ENCODE measurements around the gene AFF3. TPM values are rescaled to one million over a fixed set of nuclear protein-coding genes. Genes with fewer than 3 reads are reported as not detected.

AFF3 gene
- total and polyA plus RNA-seq, 3 donors from 2014 or later, result 18.0 to 34.4 (median 27.1) TPM

DNA sequence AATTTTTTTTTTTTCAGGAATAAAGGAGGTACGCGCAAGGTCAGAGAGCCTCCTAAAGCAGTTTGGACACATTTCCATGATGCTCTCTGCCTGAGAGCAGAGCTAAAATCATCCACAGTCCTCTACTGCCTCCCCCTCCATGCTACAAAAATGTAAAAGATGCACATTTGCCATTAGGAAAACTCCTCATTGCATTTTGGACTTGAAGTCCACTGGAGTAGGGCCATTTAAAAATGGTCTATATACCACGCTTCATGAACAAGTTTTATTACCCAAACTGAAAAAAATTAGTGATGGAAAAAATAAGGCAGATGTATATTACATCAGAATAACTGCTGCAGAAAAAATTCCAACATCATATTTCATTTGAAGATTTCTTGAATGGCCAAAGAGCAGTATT is 256.0 kb downstream of the AFF3 start:
- H3K4me3 ChIP-seq, result no peak overlapping the region
- H3K9me3 ChIP-seq, result no peaks in the 10 kb centered on the region
- TF ChIP-seq CTCF (IDR thresholded peaks at IDR 0.05), result no peak
- TF ChIP-seq POLR2A (IDR thresholded peaks at IDR 0.05), result no peak
- peaks cover 4% of the 10 kb centered on the region for H3K4me1 ChIP-seq
- 96 to 98% methylated on average over 3 of the region's 3 CpGs for WGBS, 2 donors
- H3K27ac ChIP-seq, result no peak overlapping the region
- no peaks in the 10 kb centered on the region for H3K36me3 ChIP-seq (ENCODE audit: low read depth, missing control alignments)
- no peak for DNase-seq
- intact Hi-C loops (cut with DNase I; ENCODE audit: low total_unique reads), result no loop called here
- no peaks in the 10 kb centered on the region for H3K27me3 ChIP-seq

DNA sequence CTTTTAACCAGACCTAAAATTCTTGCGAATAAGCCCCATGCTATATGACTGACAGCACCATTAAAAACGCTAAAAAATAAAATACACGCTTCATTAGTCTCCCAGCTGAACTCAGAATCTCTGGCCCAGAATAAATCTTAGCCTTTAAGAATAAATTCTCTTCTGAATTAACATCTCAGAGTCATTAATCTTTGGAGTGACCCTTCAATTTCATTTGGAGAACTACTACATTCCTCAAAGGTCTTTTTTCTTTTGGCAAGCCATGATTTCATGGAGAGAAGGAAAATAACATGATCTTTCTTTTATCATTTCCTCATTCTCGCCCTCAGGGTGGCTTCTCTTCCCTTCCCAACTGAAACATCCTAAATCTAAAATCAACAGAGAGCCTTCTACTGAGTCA is 259.0 kb downstream of the AFF3 start:
- H3K27ac ChIP-seq, result no peak overlapping the region
- WGBS, 2 donors, result 74 to 77% methylated on average over 4 of the region's 4 CpGs

GRCh38 chr2:99881901-99882591 is 260.3 kb downstream of the AFF3 start:
- Histone ChIP-seq H3K27me3 (no peaks in the 10 kb centered on the region), H3K9me3 (no peaks in the 10 kb centered on the region), H3K4me3 (no peak overlapping the region), H3K4me1 (peaks cover 6% of the 10 kb centered on the region), H3K27ac (no peak overlapping the region), H3K36me3 (ENCODE audit: low read depth, missing control alignments) (no peaks in the 10 kb centered on the region)
- peak; percentile 49 for DNase-seq
- WGBS, 2 donors, result 49 to 51% methylated on average over 5 of the region's 5 CpGs
- no peak for TF ChIP-seq CTCF (IDR thresholded peaks at IDR 0.05)
- intact Hi-C loops (cut with DNase I; ENCODE audit: low total_unique reads), result no loop called here

More for the DNA sequence above, 259.0 kb downstream of the AFF3 start:
- Histone ChIP-seq H3K36me3 (ENCODE audit: low read depth, missing control alignments) (no peaks in the 10 kb centered on the region), H3K9me3 (no peaks in the 10 kb centered on the region), H3K27me3 (no peaks in the 10 kb centered on the region), H3K4me1 (peaks cover 1% of the 10 kb centered on the region), H3K4me3 (no peak overlapping the region)
- no peak for DNase-seq
- TF ChIP-seq CTCF (IDR thresholded peaks at IDR 0.05) (no peak), POLR2A (IDR thresholded peaks at IDR 0.05) (no peak)
- intact Hi-C loops (cut with DNase I; ENCODE audit: low total_unique reads), result no loop called here

GRCh38 chr2:99880964-99881294 is 261.5 kb downstream of the AFF3 start:
- intact Hi-C loops (cut with DNase I; ENCODE audit: low total_unique reads), result no loop called here
- Histone ChIP-seq H3K27me3 (no peaks in the 10 kb centered on the region), H3K4me3 (no peak overlapping the region), H3K9me3 (no peaks in the 10 kb centered on the region), H3K36me3 (ENCODE audit: low read depth, missing control alignments) (no peaks in the 10 kb centered on the region), H3K4me1 (peaks cover 6% of the 10 kb centered on the region), H3K27ac (no peak overlapping the region)
- DNase-seq, result no peak
- WGBS, 2 donors, result 79 to 90% methylated on average over 3 of the region's 3 CpGs
- no peak for TF ChIP-seq CTCF (IDR thresholded peaks at IDR 0.05)
- no peak for TF ChIP-seq POLR2A (IDR thresholded peaks at IDR 0.05)
